Stimulated activated CD8-positive, alpha-beta memory T cell treated with anti-CD3 and anti-CD28 coated beads, Interleukin-12 subunit alpha, Interleukin-12 subunit beta, amount 100 ng/mL, for 24 hours (primary cell): ENCODE results near the gene STYK1.
"Not testable (repeated sequence)": the region's sequence is repeated elsewhere in the genome, so short reads cannot be mapped to it uniquely, and the experiment has no call there.

Experiments
- DNase-seq: peaks from one replicate; pipeline ENCODE4 v3.0.0-alpha.2; 2020; ENCODE audit errors: extremely low read depth

STYK1 gene

GRCh38 chr12:10688042-10688441, 14.2 kb upstream of the STYK1 start:
- DNase-seq: no peak

GRCh38 chr12:10672231-10672868, 1.5 kb downstream of the STYK1 start:
- DNase-seq: no peak

GRCh38 chr12:10669533-10669932, 4.3 kb downstream of the STYK1 start:
- DNase-seq: no peak

GRCh38 chr12:10668526-10668925, 5.3 kb downstream of the STYK1 start:
- no peak for DNase-seq

- DNase-seq: no peak
These were observed 6.3 kb downstream of the STYK1 start for GRCh38 chr12:10667581-10667980.

GRCh38 chr12:10664499-10664898, 9.4 kb downstream of the STYK1 start:
- no peak for DNase-seq

- no peak for DNase-seq
These were observed 10.0 kb downstream of the STYK1 start for GRCh38 chr12:10663869-10664268.

GRCh38 chr12:10661338-10661737, 12.5 kb downstream of the STYK1 start:
- no peak for DNase-seq

- no peak for DNase-seq
These were observed 19.8 kb downstream of the STYK1 start for GRCh38 chr12:10654003-10654402.

GRCh38 chr12:10652192-10652591, 21.7 kb downstream of the STYK1 start:
- DNase-seq: no peak

GRCh38 chr12:10646576-10646975, 27.3 kb downstream of the STYK1 start:
- DNase-seq: not testable (repeated sequence)

GRCh38 chr12:10645910-10646309, 27.9 kb downstream of the STYK1 start:
- no peak for DNase-seq

GRCh38 chr12:10641735-10642500, 31.9 kb downstream of the STYK1 start:
- DNase-seq: no peak

GRCh38 chr12:10638728-10639127, 35.1 kb downstream of the STYK1 start:
- no peak for DNase-seq

GRCh38 chr12:10636611-10637010, 37.2 kb downstream of the STYK1 start:
- no peak for DNase-seq

- DNase-seq: no peak
These were observed 37.7 kb downstream of the STYK1 start for GRCh38 chr12:10636124-10636523.

GRCh38 chr12:10635306-10635705, 38.5 kb downstream of the STYK1 start:
- DNase-seq: no peak

- no peak for DNase-seq
These were observed 39.4 kb downstream of the STYK1 start for GRCh38 chr12:10634427-10634826.

GRCh38 chr12:10633541-10633940, 40.3 kb downstream of the STYK1 start:
- DNase-seq: no peak

- no peak for DNase-seq
These were observed 41.6 kb downstream of the STYK1 start for GRCh38 chr12:10632226-10632625.

GRCh38 chr12:10624605-10625004, 49.2 kb downstream of the STYK1 start:
- no peak for DNase-seq

- no peak for DNase-seq
These were observed 50.7 kb downstream of the STYK1 start for GRCh38 chr12:10623131-10623530.

GRCh38 chr12:10621278-10621677, 52.6 kb downstream of the STYK1 start:
- no peak for DNase-seq
